Upper lobe of left lung (tissue), 6 donors: ENCODE data around the gene MIEF2. TPM values are rescaled to one million over a fixed set of nuclear protein-coding genes. Genes with fewer than 3 reads are reported as not detected.

ENCODE experiments used
- ATAC-seq, 2 donors: fragments of 200-7000 bp; cut with Tn5 transposase; one replicate each; pipeline ENCODE4 v1.9.1; 2022; ENCODE audit warnings: mild to moderate bottlenecking in 2 of 2, moderate library complexity in 2 of 2; ENCODE audit not compliant: low FRiP score in 2 of 2
- DNase-seq, 2 donors: peaks; one replicate each; pipeline ENCODE4 v3.0.0-alpha.2; 2019 to 2020
- H3K27ac ChIP-seq, 4 donors: fragments of 200-600 bp; sonication (generic); one replicate each; pipeline ENCODE4 v1.5.1; 2016 to 2019
- H3K27me3 ChIP-seq, 4 donors: fragments of 200-600 bp; sonication (generic); one replicate each; pipeline ENCODE4 v1.5.1; 2017 to 2019
- H3K36me3 ChIP-seq, 4 donors: fragments of 200-600 bp; sonication (generic); one replicate each; pipeline ENCODE4 v1.5.1; 2016 to 2019
- H3K4me1 ChIP-seq, 4 donors: fragments of 200-600 bp; sonication (generic); one replicate each; pipeline ENCODE4 v1.5.1; 2018 to 2019
- H3K4me3 ChIP-seq, 4 donors: fragments of 200-600 bp; sonication (generic); one replicate each; pipeline ENCODE4 v1.5.1; 2017 to 2019; ENCODE audit warnings: mild to moderate bottlenecking in 2 of 4, moderate library complexity in 1 of 4
- H3K9me3 ChIP-seq, 4 donors: fragments of 200-600 bp; sonication (generic); one replicate each; pipeline ENCODE4 v1.5.1; 2018 to 2019
- CTCF ChIP-seq, 6 experiments: fragments of 450-650 bp in 4 of 6; fragments of 200-600 bp in 2 of 6; sonication (generic) in 2 of 6; IDR thresholded peaks; one replicate each; pipeline ENCODE4 v1.5.1; 2016 to 2019; ENCODE audit warnings: antibody characterized with exemption in 6 of 6
- EP300 ChIP-seq, 4 donors: sonication (generic); formaldehyde crosslinking; IDR thresholded peaks; one replicate each; pipeline ENCODE4 v1.5.1; 2017; ENCODE audit warnings: antibody characterized with exemption in 4 of 4, control low read depth in 2 of 4
- POLR2A ChIP-seq, 4 donors: fragments of 450-650 bp; IDR thresholded peaks; one replicate each; pipeline ENCODE4 v1.5.1; 2016 to 2017; ENCODE audit warnings: antibody characterized with exemption in 4 of 4, mild to moderate bottlenecking in 2 of 4
- POLR2AphosphoS5 ChIP-seq, 2 donors: sonication (generic); formaldehyde crosslinking; IDR thresholded peaks; one replicate each; pipeline ENCODE4 v1.5.1; 2017; ENCODE audit warnings: antibody characterized with exemption in 2 of 2
- WGBS, 2 donors: methylation state at CpG; one replicate each; pipeline ENCODE4 v1.1.5; 2017 to 2018; 5-methylcytosine and 5-hydroxymethylcytosine counted together
- total RNA-seq, 6 donors: library from RNA; depleted of rRNA in 4 of 6; stranded (reverse); fragments of >200 nt in 4 of 6; gene quantifications; one replicate each; pipeline versions ENCODE4 v1.1.0 to v1.2.1, GENCODE V29; 2016 to 2021
- donor health status: DM: no; HTN: no; CAD: no; lungs with moderate emphysema.
- donor health status: DM: no; HTN: yes; CAD: no; lungs with severe emphysema.

MIEF2 gene
- total RNA-seq, 6 donors from 2014 or later: 17.2 to 79.3 (median 31.8) TPM

- no peak overlapping the region for H3K27ac ChIP-seq
- no peaks in the 10 kb centered on the region for H3K27me3 ChIP-seq
- DNase-seq (no peak), ATAC-seq (no peak)
- peaks cover 4 to 23% (median 15%) of the 10 kb centered on the region in 4 donors for H3K4me1 ChIP-seq
- TF ChIP-seq POLR2AphosphoS5 (IDR thresholded peaks at IDR 0.05): no peak
- TF ChIP-seq CTCF (IDR thresholded peaks at IDR 0.05): no peak
- no peak for TF ChIP-seq POLR2A (IDR thresholded peaks at IDR 0.05)
- no peak for TF ChIP-seq EP300 (IDR thresholded peaks at IDR 0.05)
- H3K9me3 ChIP-seq: no peaks in the 10 kb centered on the region
- H3K4me3 ChIP-seq: no peak overlapping the region
- 94 to 95% methylated on average over 7 to 14 of the region's 14 CpGs for WGBS, 2 donors
- peaks cover 32 to 99% (median 97%) of the 10 kb centered on the region in 4 donors for H3K36me3 ChIP-seq
Measured at GRCh38 chr17:18250708-18251107, 9.8 kb upstream of the MIEF2 start.

GRCh38 chr17:18251204-18251603, 9.3 kb upstream of the MIEF2 start:
- DNase-seq (no peak), ATAC-seq (no peak)
- Histone ChIP-seq H3K9me3 (no peaks in the 10 kb centered on the region), H3K27me3 (no peaks in the 10 kb centered on the region), H3K36me3 (peaks cover 28 to 99% (median 97%) of the 10 kb centered on the region in 4 donors), H3K4me3 (no peak overlapping the region), H3K4me1 (peaks cover 7 to 23% (median 16%) of the 10 kb centered on the region in 4 donors), H3K27ac (no peak overlapping the region)
- no peak for TF ChIP-seq CTCF (IDR thresholded peaks at IDR 0.05)
- no peak for TF ChIP-seq EP300 (IDR thresholded peaks at IDR 0.05)
- no peak for TF ChIP-seq POLR2AphosphoS5 (IDR thresholded peaks at IDR 0.05)
- TF ChIP-seq POLR2A (IDR thresholded peaks at IDR 0.05): no peak
- WGBS, 2 donors: 85 to 91% methylated on average over 4 to 15 of the region's 15 CpGs

GRCh38 chr17:18252160-18252559, 8.3 kb upstream of the MIEF2 start:
- no peak overlapping the region for H3K27ac ChIP-seq
- no peaks in the 10 kb centered on the region for H3K9me3 ChIP-seq
- H3K36me3 ChIP-seq: peaks cover 28 to 96% (median 90%) of the 10 kb centered on the region in 4 donors
- H3K4me3 ChIP-seq: no peak overlapping the region
- ATAC-seq (no peak), DNase-seq (no peak)
- peaks cover 13 to 27% (median 22%) of the 10 kb centered on the region in 4 donors for H3K4me1 ChIP-seq
- TF ChIP-seq POLR2AphosphoS5 (IDR thresholded peaks at IDR 0.05): no peak
- TF ChIP-seq EP300 (IDR thresholded peaks at IDR 0.05): no peak
- no peak for TF ChIP-seq CTCF (IDR thresholded peaks at IDR 0.05)
- no peak for TF ChIP-seq POLR2A (IDR thresholded peaks at IDR 0.05)
- H3K27me3 ChIP-seq: no peaks in the 10 kb centered on the region
- WGBS, 2 donors: 88 to 93% methylated on average over 4 of the region's 5 CpGs

- DNase-seq (no peak), ATAC-seq (no peak)
- no peaks in the 10 kb centered on the region for H3K27me3 ChIP-seq
- no peak overlapping the region for H3K27ac ChIP-seq
- WGBS, 2 donors: 78 to 93% methylated on average over 3 to 15 of the region's 16 CpGs
- no peak for TF ChIP-seq POLR2A (IDR thresholded peaks at IDR 0.05)
- no peak for TF ChIP-seq EP300 (IDR thresholded peaks at IDR 0.05)
- no peak for TF ChIP-seq CTCF (IDR thresholded peaks at IDR 0.05)
- no peak for TF ChIP-seq POLR2AphosphoS5 (IDR thresholded peaks at IDR 0.05)
- no peaks in the 10 kb centered on the region for H3K9me3 ChIP-seq
- no peak overlapping the region for H3K4me3 ChIP-seq
- peaks cover 28 to 84% (median 79%) of the 10 kb centered on the region in 4 donors for H3K36me3 ChIP-seq
- peaks cover 15 to 26% (median 21%) of the 10 kb centered on the region in 4 donors for H3K4me1 ChIP-seq
Measured at GRCh38 chr17:18253187-18253884, 7.1 kb upstream of the MIEF2 start.
